A549 (cell line): ENCODE data around the gene DYNLT2.

Experiments
- CTCF ChIP-seq: fragments of >200 bp; sonication (Bioruptor Twin); formaldehyde crosslinking; IDR thresholded peaks from 3 replicates; pipeline ENCODE4 v1.5.1; 2016
- JUN ChIP-seq, 2 experiments: fragments of >200 bp; sonication (Bioruptor Twin); formaldehyde crosslinking; IDR thresholded peaks; 2 replicates in 1 of 2; 3 replicates in 1 of 2; pipeline ENCODE4 v1.6.1; 2016 to 2017
- NR3C1 ChIP-seq: fragments of >200 bp; sonication (Bioruptor Twin); formaldehyde crosslinking; IDR thresholded peaks from 3 replicates; pipeline ENCODE4 v1.6.1; 2017
- REST ChIP-seq: fragments of 200-600 bp; sonication (generic); IDR thresholded peaks from 2 replicates; pipeline ENCODE4 v1.6.1; 2016; ENCODE audit warnings: antibody characterized with exemption, mild to moderate bottlenecking, moderate library complexity
- RFX5 ChIP-seq: fragments of 450-650 bp; IDR thresholded peaks from 2 replicates; pipeline ENCODE4 v1.7.1; 2014; ENCODE audit warnings: antibody characterized with exemption, mild to moderate bottlenecking, moderate library complexity

GRCh38 chr6:169766921-169767736 lies 15.8 kb upstream of the DYNLT2 start:
- no peak for TF ChIP-seq CTCF
- TF ChIP-seq NR3C1: no peak
- no peak for TF ChIP-seq RFX5
- TF ChIP-seq JUN (IDR thresholded peaks at IDR 0.05): no peak
- TF ChIP-seq REST: no peak
